NCI-H510A treated with DMSO at 0.1 percent for 48 hours (cell line): Measurements from ENCODE around the gene ABCC1.

Experiments used
- DNase-seq: peaks from one replicate; lab custom pipeline; 2025; lab: John Stamatoyannopoulos, UW

ABCC1 gene

DNA sequence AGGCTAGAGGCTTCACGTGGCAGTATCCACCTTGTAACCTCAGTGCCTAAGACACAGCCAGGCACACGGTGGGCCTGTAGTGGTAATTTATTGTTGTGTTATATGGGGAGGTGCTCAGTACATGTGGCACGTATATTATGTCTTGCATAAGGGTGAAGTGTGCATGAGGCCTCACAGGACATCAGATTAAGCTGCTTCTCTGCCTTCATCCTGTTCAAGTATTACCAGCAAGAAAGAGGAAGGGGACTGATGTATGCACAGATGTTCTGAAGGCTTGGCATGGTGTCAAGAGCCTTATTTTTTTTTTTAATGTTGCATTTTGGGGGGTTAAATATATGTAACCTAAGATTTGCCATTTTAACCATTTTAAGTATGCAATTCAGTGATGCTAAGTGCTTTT lies 71.6 kb downstream of the ABCC1 start:
- no peak for DNase-seq

DNA sequence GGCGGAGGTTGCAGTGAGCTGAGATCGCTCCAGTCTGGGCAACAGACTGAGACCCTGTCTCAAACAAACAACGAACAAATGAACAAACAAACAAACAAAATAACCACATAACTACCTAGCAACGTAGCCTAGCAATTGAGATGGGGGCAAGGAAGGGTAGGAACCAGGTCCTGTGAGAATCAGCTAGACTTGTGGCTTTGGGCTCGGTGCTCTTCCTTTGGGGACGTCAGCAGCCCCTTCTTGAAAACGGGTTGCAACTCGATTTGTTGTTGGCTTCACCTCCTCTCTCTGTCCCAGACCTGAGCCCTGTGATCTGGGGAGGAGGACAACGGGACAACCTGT lies 72.2 kb downstream of the ABCC1 start:
- DNase-seq = no peak

DNA sequence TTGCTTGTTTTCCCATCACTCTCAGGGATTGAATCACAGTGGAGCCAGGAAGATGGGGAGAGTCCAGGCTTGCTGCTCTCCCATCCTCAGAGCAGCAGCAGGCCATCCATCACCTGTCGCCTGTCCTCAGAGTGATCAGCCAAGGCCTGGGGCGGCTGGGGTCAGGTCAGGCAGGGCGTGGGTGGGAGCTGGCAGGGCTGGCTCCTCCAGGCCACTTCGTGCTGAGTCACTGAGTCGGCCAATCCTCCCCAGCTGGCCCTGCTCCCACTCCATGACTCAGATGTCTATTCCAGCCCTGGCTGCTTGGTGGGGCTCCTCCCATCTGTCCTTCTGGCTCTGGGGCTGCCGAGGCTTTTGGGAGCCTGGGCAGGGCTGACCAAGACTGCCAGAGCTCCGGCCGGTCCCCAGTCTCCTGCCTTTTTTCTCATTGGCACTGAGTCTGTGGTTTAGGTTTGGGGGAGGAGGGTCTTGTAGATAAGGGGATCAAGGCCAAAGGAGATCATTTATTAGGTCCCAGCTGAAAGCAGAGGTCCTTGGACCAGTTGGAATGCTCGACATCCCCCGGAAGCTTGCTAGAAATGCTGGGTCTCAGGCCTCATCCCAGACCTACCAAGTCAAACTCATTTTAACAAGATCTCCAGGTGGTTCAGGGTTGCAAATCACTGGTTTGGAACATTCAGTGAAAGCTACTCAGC lies 72.7 kb downstream of the ABCC1 start:
- peak; percentile 41 for DNase-seq

DNA sequence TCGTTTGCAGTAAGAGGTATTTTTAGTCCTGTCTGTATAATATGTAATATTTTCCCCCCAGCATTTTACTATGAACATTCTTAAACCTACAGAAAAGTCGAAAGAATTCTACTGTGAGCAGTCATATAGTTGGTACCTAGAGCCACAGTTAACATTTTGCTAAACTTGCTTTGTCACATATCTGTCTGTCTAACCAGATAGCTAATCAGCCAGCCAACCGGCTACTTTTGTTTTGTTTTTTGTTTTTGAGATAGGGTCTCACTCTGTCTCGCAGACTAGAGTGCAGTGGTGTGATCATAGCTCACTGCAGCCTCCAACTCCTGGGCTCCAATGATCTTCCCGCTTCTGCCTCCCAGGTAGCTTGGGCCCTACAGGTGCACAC lies 73.3 kb downstream of the ABCC1 start:
- no peak for DNase-seq

DNA sequence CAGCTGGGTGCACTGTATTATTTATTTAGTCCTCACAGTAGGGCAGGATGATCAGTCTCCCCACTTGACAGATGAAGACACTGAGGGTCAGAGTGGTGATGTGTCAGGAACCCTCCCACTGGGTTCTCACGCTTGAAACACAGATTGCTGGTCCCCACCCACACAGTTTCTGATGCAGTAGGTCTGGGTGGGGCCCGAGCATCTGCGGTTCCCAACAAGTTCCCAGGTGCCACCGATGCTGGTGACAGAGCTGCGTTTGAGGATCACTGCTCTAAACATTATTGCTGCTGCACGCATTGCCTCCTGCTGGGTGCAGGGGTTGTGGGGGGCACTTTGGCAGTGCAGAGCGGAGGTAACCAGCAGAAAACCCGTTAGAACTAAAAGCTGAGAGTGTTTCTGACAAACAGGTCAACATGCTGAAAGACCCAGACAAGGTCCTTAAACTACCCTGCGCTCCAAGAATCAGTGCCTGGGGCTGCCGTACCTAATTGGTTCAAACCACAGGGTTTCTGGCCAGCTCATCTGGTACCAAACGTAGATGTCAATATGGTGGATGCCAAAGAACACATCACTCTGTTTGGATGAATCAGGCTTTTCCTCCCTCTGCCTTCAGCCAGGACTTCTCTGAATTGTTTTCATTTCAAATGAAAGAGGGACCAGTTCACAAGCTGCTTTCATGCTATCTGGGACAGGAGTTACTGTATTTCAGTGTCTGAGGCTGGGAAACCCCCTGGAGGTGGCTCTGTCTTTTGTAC lies 76.0 kb downstream of the ABCC1 start:
- no peak for DNase-seq

DNA sequence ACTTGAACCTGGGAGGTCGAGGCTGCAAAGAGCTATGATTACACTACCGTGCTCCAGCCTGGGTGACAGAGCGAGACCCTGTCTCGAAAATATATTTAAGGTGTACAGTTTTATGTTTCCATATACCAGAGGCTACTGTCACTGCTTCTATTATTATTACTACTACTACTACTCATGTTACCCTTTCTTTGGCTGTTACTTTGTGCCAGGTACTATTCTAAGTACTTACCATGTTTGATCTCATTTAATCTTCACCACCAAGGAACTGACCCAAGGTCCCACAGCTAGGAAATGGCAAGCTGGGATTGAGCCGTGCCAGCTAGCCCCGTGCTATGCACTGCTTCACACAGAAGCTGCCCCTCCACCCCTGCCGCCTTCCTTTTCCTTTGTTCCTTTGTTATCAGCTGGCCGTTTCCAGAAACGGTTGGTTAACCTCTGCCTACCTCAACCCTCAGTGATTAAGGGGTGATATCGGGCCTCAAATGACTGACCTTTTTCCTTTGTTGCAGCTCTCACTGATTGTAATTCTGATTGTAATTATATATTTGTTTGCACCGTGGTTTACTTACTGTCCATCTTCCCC lies 78.4 kb downstream of the ABCC1 start:
- no peak for DNase-seq

DNA sequence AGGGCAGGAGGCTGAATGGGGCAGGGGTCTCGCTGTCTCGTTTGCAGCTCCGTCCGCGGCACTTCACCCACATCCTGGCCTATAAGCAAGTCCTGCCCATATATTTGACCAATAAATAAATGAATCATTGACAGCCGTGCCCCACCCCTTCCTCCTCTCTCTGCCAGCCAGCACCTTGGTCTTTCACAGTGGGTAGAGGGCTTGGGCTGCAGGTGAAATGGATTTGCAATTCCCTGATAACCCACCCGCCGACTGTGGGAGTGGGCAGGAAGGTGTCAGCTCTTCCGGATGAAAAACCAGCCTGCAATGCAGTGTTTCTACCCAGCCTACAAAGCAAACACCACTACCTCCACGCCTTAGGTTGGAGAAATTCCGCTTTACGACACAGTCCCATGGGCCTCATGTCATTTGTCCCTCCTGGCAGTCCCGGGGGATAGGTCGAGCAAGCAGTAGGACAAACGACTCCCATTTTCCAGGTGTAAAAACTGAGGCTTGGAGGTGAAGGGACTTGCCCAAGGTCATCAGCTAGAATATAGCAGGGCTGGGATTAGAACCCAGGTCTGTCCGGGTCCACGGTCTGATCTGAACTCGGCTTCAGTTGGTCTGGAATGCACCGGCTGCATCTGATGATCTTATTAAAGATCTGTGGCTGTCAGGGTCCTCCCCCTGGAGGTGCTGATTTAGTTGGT lies 79.0 kb downstream of the ABCC1 start:
- no peak for DNase-seq

DNA sequence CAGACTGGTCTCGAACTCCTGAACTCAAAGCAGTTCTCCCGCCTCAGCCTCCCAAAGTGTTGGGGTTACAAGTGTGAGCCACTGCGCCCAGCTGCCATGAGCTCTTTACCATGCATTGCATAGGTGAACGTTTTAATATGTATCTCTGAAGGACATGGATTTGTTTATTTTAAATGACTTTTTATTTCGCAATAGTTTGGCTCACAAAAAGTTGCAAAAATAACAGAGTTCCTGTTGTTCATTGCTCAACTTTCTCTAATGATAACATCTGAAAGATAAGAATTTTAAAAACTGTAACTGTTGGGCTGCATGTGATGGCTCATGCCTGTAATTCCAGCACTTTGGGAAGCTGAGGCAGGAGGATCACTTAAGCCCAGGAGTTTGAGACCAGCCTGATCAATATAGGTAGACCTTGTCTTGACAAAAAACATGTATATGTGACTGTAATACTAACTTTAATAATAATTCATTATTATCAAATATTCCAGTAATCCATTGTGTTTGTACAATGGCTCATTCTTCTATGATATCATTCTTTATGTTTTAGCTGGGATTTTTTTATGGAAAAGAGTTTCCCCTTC lies 80.1 kb downstream of the ABCC1 start:
- DNase-seq = no peak

DNA sequence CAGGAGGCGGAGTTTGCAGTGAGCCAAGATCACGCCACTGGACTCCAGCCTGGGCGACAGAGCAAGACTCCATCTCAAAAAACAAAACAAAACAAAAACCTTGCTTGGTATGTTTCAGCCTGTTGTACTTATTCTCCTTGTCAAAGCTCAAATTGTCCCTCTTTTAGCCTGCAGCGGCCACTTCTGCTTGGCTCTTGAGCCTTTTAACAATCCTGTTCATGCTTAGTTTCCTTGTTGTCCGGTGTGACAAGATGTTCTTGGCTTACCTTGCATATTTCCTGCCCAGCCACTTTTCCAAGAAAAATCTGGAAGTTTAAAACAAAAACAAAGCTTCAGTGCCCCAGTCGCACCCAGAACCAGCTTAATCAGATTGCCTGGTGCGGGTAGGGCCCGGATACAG lies 81.0 kb downstream of the ABCC1 start:
- DNase-seq = no peak

DNA sequence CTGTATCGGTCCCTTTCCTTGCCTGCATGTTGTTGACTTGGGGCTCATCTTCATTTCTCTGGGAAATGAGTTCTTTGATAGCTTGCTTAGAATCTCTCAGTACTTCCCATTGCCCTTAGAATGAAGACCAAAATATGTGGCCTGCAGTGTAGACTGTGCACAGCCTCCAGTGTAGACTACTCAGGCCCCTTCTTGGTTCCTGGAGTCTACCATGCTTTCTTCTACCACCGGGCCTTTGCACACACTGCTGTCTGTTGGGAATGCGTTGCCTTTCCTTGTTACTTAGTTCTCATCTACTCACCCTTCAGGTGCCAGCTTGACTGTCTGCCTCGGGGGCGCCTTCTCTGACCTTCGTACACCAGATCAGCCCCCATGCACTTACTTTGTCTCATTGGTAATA lies 82.0 kb downstream of the ABCC1 start:
- DNase-seq = no peak

DNA sequence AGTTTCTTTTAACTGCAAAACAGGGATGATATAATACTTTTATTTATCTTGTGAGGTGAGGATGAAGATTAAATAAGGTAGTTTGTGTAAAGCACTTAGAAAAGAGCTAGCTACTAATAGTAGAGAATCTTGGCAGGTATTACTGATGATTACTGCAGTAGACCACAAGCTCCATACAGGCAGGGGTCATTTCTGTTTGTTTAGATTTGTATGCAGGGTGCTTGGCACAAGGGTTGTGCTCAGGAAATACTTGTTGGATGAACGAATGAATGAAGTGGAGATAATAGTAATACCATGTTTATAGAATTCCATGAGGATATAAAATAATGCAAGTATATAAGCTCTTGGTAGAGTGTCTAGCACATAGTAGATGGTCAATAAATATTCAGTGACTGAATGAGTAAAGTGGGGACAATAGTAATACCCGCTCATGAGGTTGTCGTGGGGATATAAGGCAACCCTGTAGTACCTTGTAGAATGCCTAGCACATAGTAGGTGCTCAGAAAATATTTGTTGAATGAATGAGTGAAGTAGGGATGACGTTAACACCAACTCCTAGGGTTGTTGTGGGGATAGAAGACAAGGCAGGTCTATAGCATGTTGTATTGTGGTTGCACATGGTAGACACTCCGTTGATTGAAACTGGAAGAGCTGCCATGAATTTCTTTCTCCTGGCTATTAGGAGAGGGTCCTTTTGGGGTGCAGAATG lies 83.0 kb downstream of the ABCC1 start:
- no peak for DNase-seq

DNA sequence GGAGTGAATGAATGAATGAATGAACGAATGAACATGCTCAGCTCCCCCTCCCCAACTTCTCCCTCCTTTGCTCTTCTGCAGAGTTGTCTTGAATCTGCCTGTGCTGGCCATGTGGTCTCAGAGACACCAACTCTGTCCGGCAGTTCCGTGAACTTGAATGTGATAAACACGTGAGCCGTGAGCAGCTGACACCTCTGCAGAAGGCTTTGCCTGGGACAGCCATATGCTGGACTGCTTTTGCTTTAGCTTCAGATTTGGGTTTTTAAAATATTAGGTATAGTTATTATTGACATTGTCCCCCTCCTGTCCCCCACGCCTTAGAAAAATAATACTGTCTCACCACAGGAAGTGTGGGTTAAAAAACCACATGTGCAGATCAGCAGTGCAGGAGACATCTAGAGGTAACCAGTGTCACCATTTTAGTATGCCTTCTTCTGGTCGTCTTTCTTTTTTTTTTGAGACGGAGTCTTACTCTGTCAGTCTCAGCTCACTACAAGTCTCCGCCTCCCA lies 83.8 kb downstream of the ABCC1 start:
- no peak for DNase-seq

DNA sequence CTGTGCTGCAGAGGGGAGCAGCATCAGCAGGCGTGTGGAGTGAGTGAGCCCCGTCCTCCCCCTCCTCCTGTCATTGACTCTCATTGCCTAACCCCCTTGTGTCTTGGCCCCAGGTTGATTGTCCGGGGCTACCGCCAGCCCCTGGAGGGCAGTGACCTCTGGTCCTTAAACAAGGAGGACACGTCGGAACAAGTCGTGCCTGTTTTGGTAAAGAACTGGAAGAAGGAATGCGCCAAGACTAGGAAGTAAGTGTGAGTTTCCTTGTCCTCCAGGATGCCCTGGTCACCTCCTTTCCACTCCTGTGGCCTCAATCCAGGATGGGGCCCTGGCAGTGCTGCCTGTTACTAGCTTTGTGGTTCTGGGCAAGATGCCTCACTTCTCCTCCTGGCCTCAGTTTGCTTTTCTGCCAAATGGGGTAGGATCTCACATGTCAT lies 87.0 kb downstream of the ABCC1 start:
- DNase-seq = no peak

DNA sequence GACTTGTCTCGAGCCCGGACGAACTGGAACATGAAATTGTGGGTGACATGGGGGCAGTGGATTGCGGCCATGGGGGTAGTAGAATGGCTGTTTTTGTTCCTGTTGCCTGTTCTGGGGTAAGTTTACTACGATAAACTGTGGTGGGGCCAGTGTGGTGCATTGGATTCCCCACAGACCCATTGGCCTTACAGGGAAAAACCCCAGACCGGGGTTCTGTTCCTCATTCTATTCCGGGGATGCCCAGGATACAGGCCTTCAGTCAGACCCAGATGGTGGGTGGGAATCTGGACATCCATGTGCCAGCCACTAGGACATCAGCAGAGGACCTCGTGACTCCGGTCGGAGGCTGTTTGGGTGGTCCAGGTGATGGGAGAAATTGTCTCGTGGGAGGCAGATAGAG lies 88.1 kb downstream of the ABCC1 start:
- no peak for DNase-seq

DNA sequence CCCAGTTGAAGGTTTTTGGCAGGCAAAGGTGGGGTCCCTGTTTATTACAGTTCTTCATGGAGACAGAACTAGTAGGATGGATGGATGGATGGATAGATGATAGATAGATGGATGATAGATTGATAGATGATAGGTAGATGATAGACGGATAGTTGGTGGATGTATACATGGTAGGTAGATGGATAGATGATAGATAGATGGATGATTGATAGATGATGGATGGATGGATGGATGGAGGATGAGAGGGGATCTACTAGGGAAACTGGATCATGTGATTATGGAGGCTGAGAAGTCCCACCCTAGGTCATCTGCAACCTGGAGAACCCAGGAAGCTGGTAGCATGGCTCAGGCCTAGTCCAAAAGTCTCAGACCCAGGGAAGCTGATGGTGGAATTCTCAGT lies 88.6 kb downstream of the ABCC1 start:
- no peak for DNase-seq

DNA sequence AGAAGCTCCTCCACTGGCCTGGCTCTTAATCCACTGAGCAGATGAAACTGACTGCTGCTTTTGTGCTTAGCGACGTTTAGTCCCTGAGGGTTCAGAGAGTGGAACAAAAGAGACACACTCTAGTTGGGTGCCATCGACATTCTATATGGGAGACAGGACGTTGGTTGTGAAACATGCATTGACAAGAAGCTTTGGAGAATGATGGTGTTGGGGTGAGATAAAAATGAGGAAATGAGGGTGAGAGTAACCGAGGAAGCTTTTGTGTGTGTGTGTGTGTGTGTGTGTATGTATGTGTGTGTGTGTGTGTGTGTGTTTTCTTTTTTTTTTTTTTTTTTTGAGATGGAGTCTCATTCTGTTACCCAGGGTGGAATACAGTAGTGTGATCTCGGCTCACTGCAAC lies 89.5 kb downstream of the ABCC1 start:
- DNase-seq = no peak

DNA sequence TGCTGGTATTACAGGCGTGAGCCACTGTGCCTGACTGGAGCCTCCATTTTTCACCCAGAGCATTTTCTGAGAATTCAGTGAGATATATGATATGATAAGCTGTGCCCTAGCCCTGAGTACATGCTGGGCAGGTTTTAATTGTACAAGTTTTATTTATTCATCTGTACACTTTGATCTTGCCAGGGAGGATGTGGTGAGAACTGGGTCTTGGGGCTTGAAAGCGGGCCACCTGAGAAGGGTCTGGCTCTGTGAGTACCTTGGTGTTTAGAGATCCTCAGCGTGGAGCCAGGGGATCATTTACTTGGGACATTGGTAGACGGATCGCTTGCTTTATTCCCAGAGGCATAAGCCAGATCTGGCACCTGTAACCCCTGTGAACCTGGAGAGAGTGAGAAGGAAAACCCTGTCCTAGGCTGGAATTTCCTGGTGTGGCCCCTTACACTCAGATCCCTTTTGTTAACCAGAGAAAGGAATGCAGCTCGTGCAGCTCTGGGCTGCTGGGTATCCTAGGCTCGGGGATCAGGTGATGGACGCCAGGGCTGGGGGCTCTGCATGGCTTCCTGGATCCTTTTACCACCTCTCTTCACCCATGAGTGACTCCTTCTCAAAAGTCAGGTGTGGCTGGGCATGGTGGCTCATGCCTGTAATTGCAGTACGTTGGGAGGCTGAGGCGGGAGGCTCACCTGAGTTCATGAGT lies 91.9 kb downstream of the ABCC1 start:
- DNase-seq = no peak

DNA sequence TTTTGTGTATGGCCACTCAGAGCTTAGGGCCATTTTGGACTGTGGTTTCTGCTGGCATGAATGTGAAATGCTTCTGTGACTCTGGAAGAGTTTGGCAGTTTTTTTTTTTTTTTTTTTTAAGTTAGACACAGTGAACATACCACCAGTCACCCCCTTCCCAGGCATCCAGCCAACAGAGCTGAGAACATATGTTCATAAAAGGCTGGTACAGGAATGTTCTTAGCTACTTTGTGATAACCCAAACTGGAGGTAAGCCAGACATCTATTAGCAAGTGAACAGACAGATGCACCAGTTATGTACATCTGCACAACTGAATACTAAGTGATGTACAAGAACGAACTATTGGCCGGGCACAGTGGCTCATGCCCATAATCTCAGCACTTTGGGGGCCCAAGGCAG lies 92.7 kb downstream of the ABCC1 start:
- no peak for DNase-seq

DNA sequence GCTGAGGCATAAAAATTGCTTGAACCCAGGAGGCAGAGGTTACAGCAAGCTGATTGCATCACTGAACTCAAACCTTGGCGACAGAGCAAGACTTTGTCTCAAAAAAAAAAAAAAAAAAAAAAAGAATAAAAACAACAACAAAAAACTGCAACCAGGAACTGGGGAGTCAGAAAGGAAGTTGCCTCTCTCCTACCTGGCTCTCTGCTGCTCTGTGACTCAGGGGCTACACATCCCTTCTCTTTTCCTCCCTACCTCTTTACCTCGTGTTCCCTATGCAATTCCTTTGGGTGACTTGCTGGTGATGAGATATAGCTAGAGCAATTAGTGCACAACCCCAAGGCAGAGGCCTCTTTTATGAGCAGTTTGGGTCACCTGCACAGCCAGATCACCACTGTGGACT lies 95.9 kb downstream of the ABCC1 start:
- no peak for DNase-seq

DNA sequence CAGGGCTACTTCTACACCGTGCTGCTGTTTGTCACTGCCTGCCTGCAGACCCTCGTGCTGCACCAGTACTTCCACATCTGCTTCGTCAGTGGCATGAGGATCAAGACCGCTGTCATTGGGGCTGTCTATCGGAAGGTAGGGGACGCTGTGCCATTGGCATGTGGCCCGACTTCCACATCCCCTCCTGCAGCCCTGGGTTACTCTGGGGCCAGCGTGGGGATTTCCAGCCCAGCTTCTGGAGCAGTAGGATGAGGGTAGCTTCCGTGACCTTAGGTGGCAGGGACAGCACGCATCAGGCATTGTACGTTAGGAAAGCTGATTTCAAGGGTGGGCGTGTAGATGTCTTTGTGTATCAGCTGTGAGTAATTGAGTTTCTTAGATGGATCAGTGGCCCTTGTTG lies 96.5 kb downstream of the ABCC1 start:
- DNase-seq = peak; percentile 19

DNA sequence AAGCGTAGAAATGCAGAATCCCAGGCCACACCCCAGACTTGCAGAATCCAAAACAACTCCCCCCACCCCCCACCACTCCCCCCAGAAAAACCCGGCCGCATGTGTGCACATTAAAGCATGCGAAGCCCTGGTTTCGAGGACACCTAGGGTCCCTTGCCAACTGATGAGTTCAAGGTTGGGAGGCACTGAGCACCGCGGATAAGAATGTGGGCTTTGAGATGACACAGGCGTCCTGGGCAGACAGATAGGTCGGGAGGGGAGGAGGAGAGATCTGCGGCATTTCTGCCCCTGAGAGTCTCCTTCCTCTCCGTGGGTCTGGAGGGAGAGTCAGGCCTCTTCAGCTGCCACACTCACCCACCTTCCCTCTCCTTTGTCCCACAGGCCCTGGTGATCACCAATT lies 98.3 kb downstream of the ABCC1 start:
- no peak for DNase-seq
